Right renal cortex interstitium (tissue), 3 donors: ENCODE results near the gene FAM184A. TPM values are rescaled to one million over a fixed set of nuclear protein-coding genes. Genes with fewer than 3 reads are reported as not detected.

Experiments
- DNase-seq, 3 donors: peaks; one replicate each; pipeline ENCODE4 v3.0.0-alpha.2; 2013; ENCODE audit warnings: low read depth in 3 of 3, low spot score in 2 of 3
- polyA plus RNA-seq, 3 donors: library from polyadenylated mRNA; unstranded; fragments of 120-200 nt; gene quantifications; one replicate each; pipeline ENCODE4 v1.2.1, GENCODE V29; 2013; ENCODE audit not compliant: insufficient read length in 3 of 3

The FAM184A gene
- polyA plus RNA-seq, 3 donors: 10.2 to 11.5 (median 10.3) TPM

DNA sequence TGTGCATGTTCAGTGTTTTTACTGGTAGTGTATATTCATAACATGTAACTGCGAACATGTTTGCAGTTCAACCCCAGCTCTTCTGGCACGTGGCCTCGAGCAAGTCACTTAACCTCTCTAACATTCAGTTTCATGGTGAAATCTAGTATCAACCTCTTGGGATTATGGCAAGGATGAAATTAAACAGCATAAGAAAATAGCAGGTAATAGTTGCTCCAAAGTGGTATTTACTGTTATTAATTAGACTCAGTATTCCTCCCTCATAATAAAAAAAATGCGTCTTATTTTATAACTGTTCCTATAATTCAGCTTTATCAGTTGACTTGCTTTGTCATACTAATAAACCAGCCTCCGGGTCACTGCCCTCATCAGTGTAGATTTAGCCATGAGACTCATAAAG, 15.0 kb downstream of the FAM184A start:
- no peak for DNase-seq

GRCh38 chr6:119061215-119061614, 17.2 kb downstream of the FAM184A start:
- no peak for DNase-seq

- no peak for DNase-seq
These were observed 18.1 kb downstream of the FAM184A start for GRCh38 chr6:119060255-119060907.

GRCh38 chr6:119055069-119055468, 23.4 kb downstream of the FAM184A start:
- DNase-seq: no peak

GRCh38 chr6:119052987-119053386, 25.5 kb downstream of the FAM184A start:
- DNase-seq: no peak

- no peak for DNase-seq
These were observed 26.1 kb downstream of the FAM184A start for GRCh38 chr6:119052292-119052889.

- no peak for DNase-seq
These were observed 34.2 kb downstream of the FAM184A start for GRCh38 chr6:119044255-119044654.

GRCh38 chr6:119043783-119044182, 34.7 kb downstream of the FAM184A start:
- no peak for DNase-seq

DNA sequence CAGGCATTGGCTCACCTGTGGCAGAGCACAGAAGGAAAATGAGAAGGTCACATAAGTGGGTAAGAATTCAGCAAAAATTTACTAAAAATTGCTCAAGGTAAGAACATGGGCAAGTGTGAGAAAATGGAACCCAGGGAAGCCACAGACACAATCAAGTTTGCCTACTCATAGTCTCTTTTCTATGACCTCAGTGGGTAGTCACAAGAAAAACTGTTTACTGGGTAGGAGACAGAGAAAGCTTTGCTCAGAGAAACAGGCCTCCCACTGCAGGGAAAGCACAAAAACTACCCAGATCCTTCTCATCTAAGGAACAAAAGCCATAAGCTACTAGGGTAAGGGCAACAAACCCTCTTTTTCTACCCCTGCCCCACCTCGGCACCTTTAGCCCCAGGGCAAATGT, 35.2 kb downstream of the FAM184A start:
- no peak for DNase-seq

DNA sequence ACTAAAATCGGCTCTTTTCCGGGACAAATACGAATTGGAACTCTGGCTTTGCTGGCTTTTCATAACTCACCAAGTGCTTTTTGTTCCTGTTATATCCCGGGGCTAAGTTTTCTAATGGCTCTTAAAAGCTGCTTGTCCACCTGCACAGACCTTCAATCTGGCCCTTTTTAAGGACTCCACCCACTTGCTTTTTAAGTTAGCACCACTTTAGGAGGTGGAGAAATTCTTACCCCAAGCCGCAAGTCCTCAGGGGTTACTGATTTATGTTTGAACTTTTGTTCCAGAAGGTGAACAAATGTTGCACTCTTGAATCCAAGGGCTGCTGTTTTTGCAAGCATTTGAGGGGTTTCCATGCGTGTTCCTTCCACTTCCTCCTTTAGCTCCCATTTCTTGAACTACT, 37.8 kb downstream of the FAM184A start:
- DNase-seq: no peak

DNA sequence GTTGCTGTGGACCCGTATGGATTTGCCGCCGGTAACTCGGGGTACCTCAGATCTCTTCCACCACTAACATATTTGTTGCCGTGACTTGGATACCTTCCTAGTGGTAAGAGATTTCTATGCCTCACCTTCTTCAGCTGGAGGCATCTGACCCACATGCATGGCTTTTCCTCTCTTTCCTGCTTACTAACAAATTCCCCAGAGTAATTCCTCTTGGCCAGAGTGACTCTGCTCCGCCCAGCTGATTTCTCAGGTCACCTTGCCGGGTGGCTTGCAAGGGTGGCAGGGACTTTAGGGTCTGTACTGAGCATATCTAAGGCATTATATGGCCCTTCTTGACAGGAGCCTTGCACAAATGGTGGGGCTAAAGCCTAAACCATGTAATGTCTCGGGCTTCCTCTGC, 38.2 kb downstream of the FAM184A start:
- DNase-seq: no peak

GRCh38 chr6:119037941-119038623, 40.4 kb downstream of the FAM184A start:
- no peak for DNase-seq

DNA sequence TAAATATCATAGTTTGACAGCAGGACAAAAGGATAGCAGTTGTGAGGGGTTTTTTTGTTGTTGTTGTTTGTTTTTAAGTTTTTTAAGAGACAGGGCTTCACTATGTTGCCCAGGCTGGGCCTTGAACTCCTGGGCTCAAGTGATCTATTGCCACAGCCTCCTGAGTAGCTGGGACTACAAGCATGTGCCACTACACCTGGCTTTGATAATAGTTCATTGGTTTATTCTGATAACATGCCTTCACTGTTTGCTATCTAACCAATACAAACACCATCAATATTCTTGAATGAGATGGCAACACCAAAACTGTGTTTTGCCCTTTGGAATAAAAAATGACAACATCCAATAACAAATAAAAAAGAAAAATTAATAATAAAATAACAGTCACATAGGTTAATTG, 41.2 kb downstream of the FAM184A start:
- DNase-seq: no peak

- DNase-seq: no peak
These were observed 42.4 kb downstream of the FAM184A start for GRCh38 chr6:119036081-119036480.

DNA sequence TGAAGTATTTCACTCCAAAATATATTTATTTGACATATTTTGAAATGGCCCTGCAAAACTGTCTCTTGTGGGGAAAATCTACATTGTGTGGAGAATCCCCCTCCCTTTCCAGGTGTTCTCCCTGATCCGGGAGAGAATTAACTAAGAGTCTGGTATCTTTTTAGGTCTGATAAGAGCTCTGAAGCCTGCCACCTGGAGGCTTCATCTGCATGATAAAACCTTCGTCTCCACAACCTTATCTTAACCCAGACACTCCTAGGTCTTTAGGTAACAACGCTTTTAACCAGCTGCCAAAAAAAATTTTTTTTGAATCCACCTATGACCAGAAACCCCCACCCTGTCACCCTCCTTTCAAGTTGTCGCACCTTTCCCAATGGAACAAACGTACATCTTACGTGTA, 43.0 kb downstream of the FAM184A start:
- DNase-seq: no peak

GRCh38 chr6:119034827-119035458, 43.5 kb downstream of the FAM184A start:
- DNase-seq: peak in 2 of 3 donors; percentile 2 to 6

GRCh38 chr6:119032428-119032827, 46.0 kb downstream of the FAM184A start:
- no peak for DNase-seq

DNA sequence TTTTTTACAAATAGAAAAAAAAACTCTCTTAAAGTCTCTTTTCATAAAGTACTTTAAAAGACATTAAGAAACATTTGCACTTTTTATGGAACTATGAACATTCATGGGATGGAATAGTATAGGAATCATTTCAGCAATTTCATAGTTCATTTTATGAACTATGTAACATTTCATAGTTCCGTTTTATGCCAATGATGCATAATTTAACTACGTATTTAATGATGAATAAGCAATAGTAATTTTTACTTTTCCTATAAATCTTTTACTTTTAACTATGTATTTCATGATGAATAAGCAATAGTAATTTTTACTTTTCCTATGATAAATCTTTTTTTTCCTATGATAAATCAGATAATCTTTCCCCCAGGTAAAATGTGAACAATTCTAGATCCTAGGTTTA, 47.7 kb downstream of the FAM184A start:
- no peak for DNase-seq

- DNase-seq: no peak
These were observed 50.4 kb downstream of the FAM184A start for GRCh38 chr6:119028091-119028490.

DNA sequence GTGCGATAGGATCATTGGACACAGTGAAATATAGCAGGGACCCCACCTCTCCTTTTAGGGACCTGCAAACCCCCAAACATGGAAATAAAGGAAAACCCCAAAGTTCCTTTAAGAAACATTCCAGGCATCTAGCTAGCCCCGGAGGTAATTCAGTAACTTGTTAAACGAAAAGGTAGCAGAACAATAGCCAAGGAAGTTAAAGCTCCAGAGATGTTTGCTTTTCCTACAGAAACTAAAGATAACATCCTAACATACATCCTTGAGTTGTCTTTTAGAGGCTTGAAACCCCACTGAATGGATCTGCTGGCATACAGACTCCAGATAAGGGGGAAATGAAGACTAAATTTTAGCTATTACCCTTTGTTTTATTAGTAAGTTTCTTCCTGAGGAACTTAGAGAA, 51.0 kb downstream of the FAM184A start:
- no peak for DNase-seq

DNA sequence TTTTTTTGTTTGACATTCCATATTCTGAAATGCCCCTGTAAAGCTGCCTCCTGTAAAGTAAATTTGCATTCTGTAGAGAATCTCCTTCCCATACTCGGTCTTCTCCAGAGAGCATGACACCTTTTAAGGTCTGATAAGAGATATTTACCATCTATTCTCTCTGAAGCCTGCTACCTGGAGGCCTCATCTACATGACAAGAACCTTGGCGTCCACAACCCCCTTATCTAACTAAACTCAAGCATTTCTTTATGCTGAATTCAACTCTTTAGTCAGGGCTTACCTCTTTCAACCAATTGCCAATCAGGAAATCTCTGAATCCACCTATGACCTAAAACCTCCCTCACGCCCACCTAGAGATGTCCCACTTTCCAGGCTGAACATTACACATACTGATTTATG, 51.6 kb downstream of the FAM184A start:
- DNase-seq: no peak

GRCh38 chr6:119025793-119026192, 52.7 kb downstream of the FAM184A start:
- DNase-seq: no peak
